ENCODE results near the gene COPS3. TPM values are rescaled to one million over a fixed set of nuclear protein-coding genes. Genes with fewer than 3 reads are reported as not detected.

Gene COPS3
- total RNA-seq, 1 donor from 2014 or later = 47.5 TPM

Other genes starting within 250 kb of the COPS3 start
- 293 TPM for gene MPRIP, start 238.8 kb downstream of the COPS3 start, total RNA-seq
- gene PLD6, start 74.9 kb downstream of the COPS3 start, total RNA-seq = 12.4 TPM
- 40.0 TPM for gene FLCN, start 44.1 kb downstream of the COPS3 start, total RNA-seq
- gene NT5M, start 22.1 kb upstream of the COPS3 start, total RNA-seq = 2.1 TPM
- 11.4 TPM for gene MED9, start 195.8 kb upstream of the COPS3 start, total RNA-seq
- 254 TPM for gene RASD1, start 215.1 kb upstream of the COPS3 start, total RNA-seq

Measured in mesenteric fat pad (tissue), 1 donor.